ENCODE data around the gene CDKL5. TPM values are rescaled to one million over a fixed set of nuclear protein-coding genes. Genes with fewer than 3 reads are reported as not detected.

Gene CDKL5
- total RNA-seq, result 3.4 and 5.5 TPM in 2 replicates

DNA sequence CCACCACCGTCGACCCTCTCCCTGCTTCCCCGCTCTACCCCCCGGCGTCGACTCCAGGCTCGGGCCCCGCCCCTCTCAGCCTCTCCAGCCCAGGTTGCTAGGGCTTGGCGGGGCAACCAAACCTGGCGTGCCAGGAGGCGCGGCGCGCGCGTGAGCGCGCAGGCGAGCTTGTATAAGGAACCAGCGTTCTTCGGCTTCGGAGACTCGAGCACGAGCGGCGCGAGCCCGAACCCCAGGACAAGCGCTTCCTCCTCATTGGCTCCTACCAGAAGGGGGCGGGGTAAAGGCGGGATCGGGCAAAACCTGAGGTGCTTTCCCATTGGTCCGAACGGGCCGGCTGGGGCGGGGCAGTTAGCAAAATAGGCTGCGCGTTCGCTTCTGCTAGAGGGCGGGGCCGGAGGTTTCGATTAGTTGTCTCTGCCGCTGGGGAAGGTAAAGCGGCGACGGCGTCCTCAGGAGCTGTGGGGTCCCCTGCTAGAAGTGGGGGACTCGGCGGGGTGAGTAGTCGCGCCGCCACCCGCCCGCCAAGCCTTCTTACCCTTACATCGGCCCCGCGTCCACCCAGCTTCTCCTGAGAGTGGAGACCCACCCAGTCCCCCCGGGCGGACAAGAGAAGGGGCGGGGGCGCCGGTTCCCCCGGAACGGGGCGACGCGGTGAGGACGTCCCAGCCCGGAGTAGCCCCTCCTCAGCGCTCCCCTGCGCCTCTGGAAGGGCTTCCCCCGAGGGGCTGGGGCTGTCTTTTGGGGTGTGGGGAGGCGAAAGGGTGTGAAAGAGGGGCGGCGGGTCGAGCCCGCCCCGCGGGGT is at the start of gene CDKL5:
Gene CDKL5, plus strand, starts transcription at position 410 of the 805 bp plus-strand sequence. CDS start 81,489 bp downstream, outside the sequence.

DNA sequence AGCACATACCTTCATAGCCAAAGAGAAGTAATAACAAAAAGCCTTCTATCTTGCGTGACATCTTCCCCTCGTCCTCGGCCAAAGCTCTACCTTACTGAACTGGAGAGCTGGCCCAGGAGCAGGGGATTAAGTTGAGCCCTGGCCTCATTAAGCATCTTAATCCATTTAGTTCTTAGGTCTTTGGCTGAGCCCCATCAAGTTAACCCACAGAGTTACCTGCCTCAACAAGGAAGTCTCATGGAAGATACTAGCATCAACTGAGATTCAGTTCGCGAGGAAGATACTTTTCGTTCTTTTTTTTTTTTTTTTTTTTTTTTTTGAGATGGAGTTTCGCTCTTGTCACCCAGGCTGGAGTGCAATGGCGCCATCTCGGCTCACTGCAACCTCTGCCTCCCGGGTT is 246.6 kb downstream of the CDKL5 start, which contains the start of gene RS1:
Gene RS1, minus strand, starts transcription at position 101 of the 400 bp plus-strand sequence. Its CDS starts 40 bp downstream, at position 61.

Other genes with a start within 250 kb of the CDKL5 start
- gene BEND2, start 204.7 kb upstream of the CDKL5 start, total RNA-seq, result not detected in 2 replicates
- gene SCML2, start 70.9 kb upstream of the CDKL5 start, total RNA-seq, result 1.5 and 2.1 TPM in 2 replicates
- not detected in 2 replicates for gene RS1, start 246.5 kb downstream of the CDKL5 start, total RNA-seq

Data from uterine smooth muscle cell (primary cell).